Endothelial cell (in vitro differentiated cells): Measurements from ENCODE around the gene SIGLEC14. TPM values are rescaled to one million over a fixed set of nuclear protein-coding genes. Genes with fewer than 3 reads are reported as not detected.
A peak's percentile ranks its signal among the peaks of the same experiment; 100 is the strongest.

Experiments used
- DNase-seq: peaks from one replicate; pipeline ENCODE4 v3.0.0; 2021; ENCODE audit warnings: low spot score
- H3K27ac Mint-ChIP-seq: one replicate; pipeline ENCODE4 v1.8.0; 2021; ENCODE audit warnings: mixed read lengths, inconsistent platforms; ENCODE audit not compliant: unreplicated experiment
- H3K27me3 Mint-ChIP-seq: one replicate; pipeline ENCODE4 v1.8.0; 2021; ENCODE audit warnings: mild to moderate bottlenecking, moderate library complexity, mixed read lengths, inconsistent platforms; ENCODE audit not compliant: unreplicated experiment
- H3K36me3 Mint-ChIP-seq: one replicate; pipeline ENCODE4 v1.8.0; 2021; ENCODE audit warnings: mild to moderate bottlenecking, low read depth, mixed read lengths, inconsistent platforms; ENCODE audit not compliant: unreplicated experiment
- H3K4me1 Mint-ChIP-seq: one replicate; pipeline ENCODE4 v1.8.0; 2021; ENCODE audit warnings: mild to moderate bottlenecking, mixed read lengths, inconsistent platforms; ENCODE audit not compliant: unreplicated experiment
- H3K4me3 Mint-ChIP-seq: one replicate; pipeline ENCODE4 v1.8.0; 2021; ENCODE audit warnings: mild to moderate bottlenecking, mixed read lengths, inconsistent platforms; ENCODE audit not compliant: unreplicated experiment
- H3K9me3 Mint-ChIP-seq: one replicate; pipeline ENCODE4 v1.8.0; 2021; ENCODE audit warnings: mixed read lengths, inconsistent platforms; ENCODE audit not compliant: unreplicated experiment
- CTCF ChIP-seq: fragments of 200-600 bp; sonication (generic); IDR thresholded peaks from one replicate; pipeline ENCODE4 v1.5.0; 2021; ENCODE audit warnings: antibody characterized with exemption; ENCODE audit not compliant: unreplicated experiment
- total RNA-seq: library from RNA; stranded (reverse); fragmentation: NEBNext Ultra II Directional; extraction: Animal tissue kit (Norgen Biotek cat#: 25700); gene quantifications from one replicate; pipeline ENCODE4 v1.2.1, GENCODE V29; 2021; ENCODE audit not compliant: unreplicated experiment

Gene SIGLEC14
- total RNA-seq, 1 donor from 2014 or later: 0.21 TPM

DNA sequence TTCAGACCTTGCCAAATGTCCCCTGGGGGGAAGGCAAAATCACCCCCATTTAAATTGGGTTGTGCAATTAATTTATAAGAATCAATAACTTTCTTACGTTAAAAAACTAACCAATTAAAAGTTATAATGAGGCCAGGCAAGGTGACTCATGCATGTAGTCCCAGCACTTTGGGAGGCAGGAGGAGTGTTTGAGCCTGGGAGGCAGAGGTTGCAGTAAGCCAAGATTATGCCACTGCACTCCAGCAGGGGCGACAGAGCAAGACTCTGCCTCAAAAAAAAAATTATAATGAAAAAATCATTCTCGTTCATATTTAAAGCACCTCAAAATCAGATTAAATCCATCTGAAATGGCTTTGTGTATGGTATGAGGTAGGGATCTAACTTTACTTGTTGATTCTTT is 18.4 kb upstream of the SIGLEC14 start:
- Mint-ChIP-seq H3K4me3 (no peak overlapping the region), H3K9me3 (no peaks in the 10 kb centered on the region), H3K27ac (no peak overlapping the region), H3K27me3 (no peaks in the 10 kb centered on the region), H3K4me1 (no peaks in the 10 kb centered on the region), H3K36me3 (no peaks in the 10 kb centered on the region)
- DNase-seq: no peak
- TF ChIP-seq CTCF: no peak

GRCh38 chr19:51664131-51664530 is 17.5 kb upstream of the SIGLEC14 start:
- no peak for DNase-seq
- H3K9me3 Mint-ChIP-seq: no peaks in the 10 kb centered on the region
- TF ChIP-seq CTCF: no peak
- H3K36me3 Mint-ChIP-seq: no peaks in the 10 kb centered on the region
- H3K27me3 Mint-ChIP-seq: no peaks in the 10 kb centered on the region
- H3K27ac Mint-ChIP-seq: no peak overlapping the region
- H3K4me3 Mint-ChIP-seq: no peak overlapping the region
- H3K4me1 Mint-ChIP-seq: no peaks in the 10 kb centered on the region

DNA sequence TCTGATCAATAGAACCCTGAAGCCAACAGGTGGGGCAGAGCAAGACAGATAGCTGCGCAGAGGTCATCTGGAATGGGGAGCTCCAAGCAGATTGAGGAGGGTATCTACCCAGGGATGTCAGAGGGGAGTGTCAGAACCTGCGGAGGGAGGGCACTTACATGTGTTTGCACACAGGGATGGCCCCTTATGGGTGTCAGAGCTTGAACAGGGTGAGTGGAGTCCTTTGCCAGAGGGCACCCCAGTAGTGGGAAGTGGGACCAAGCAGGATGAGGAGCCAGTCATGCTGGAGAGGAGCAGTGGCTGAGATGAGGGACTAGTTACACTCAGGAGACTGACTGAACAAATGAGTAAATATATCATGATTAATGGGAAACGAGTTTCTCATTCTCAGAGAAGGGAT is 17.0 kb upstream of the SIGLEC14 start:
- no peak for TF ChIP-seq CTCF
- H3K27me3 Mint-ChIP-seq: no peaks in the 10 kb centered on the region
- no peaks in the 10 kb centered on the region for H3K4me1 Mint-ChIP-seq

DNA sequence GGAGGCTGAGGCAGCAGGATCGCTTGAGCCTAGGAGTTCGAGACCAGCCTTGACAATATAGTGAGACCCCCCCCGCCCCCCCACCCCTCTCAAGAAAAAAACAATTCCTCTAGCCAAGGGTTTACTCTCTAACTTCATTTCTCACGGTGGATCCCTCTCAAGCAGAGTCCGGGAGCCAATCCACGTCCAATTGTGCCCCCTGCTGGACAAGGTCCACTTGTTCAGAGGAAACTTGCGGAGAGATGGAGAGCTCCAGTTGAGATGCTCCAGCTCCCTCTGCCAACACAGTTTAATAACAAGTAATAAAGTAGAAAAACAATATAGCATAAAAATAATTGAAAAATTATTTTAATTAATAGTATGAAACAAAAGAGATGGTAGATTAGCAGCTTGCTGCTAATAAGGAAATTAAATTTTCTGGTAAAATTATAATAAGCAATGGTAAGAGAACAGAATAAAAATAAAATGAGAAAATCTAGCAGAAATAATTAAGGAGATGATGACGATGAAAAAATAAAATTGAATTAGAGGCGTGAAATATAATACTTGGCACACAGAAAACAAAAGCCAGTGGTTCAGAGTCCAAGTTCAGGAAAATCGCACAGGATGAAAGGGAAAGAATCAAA is 14.5 kb upstream of the SIGLEC14 start:
- H3K4me3 Mint-ChIP-seq: no peak overlapping the region
- H3K9me3 Mint-ChIP-seq: no peaks in the 10 kb centered on the region
- no peaks in the 10 kb centered on the region for H3K36me3 Mint-ChIP-seq
- H3K4me1 Mint-ChIP-seq: peaks cover 2% of the 10 kb centered on the region
- H3K27me3 Mint-ChIP-seq: no peaks in the 10 kb centered on the region
- DNase-seq: peak; percentile 87
- no peak overlapping the region for H3K27ac Mint-ChIP-seq
- TF ChIP-seq CTCF: peak; percentile 63

More for the DNA sequence above, 17.0 kb upstream of the SIGLEC14 start:
- H3K36me3 Mint-ChIP-seq: no peaks in the 10 kb centered on the region
- H3K4me3 Mint-ChIP-seq: no peak overlapping the region
- no peaks in the 10 kb centered on the region for H3K9me3 Mint-ChIP-seq
- DNase-seq: no peak
- no peak overlapping the region for H3K27ac Mint-ChIP-seq

GRCh38 chr19:51654783-51655182 is 8.2 kb upstream of the SIGLEC14 start:
- Mint-ChIP-seq H3K4me3 (no peak overlapping the region), H3K4me1 (peaks cover 2% of the 10 kb centered on the region), H3K27ac (no peak overlapping the region), H3K9me3 (no peaks in the 10 kb centered on the region), H3K36me3 (no peaks in the 10 kb centered on the region), H3K27me3 (no peaks in the 10 kb centered on the region)
- no peak for TF ChIP-seq CTCF
- no peak for DNase-seq
